Measurements from ENCODE around the gene KIF12.
"Not testable (repeated sequence)": the region's sequence is repeated elsewhere in the genome, so short reads cannot be mapped to it uniquely, and the experiment has no call there.

Gene KIF12

DNA sequence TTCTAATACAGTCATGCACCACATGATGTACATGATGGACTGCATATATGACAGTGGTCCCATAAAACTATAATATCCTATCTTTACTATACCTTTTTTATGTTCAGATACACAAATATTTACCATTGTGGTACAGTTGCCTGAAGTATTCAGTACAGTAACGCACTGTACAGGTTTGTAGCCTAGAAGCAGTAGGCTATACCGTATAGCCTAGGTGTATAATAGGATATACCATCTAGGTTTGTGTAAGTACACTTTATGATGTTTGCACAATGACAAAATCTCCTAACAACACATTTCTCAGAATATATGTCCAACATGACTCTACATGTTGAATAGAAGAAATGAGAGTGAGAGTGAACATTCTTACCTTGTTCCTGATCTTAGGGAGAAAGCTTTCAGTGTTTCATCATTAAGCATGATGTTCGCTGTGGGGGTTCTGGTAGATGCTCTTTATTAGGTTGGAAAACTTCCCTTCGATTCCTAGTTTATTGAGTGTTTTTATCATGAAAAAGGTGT is 52.8 kb downstream of the KIF12 start:
- no peak for DNase-seq (ENCODE audit: low spot score)

DNA sequence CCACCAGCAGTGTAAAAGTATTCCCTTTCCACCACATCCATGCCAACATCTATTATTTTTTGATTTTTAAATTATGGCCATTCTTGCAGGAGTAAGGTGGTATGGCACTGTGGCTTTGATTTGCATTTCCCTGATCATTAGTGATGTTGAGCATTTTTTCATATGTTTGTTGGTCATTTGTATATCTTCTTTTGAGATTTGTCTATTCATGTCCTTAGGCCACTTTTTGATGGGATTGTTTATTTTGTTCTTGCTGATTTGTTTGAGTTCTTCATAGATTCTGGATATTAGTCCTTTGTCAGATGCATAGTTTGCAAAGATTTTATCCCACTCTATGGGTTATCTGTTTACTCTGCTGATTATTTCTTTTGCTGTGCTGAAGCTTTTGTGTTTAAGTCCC is 55.4 kb downstream of the KIF12 start:
- DNase-seq (ENCODE audit: low spot score), result not testable (repeated sequence)

All from ecto neural progenitor cell (in vitro differentiated cells).